ENCODE measurements around the gene KCNMA1.
A peak's percentile ranks its signal among the peaks of the same experiment; 100 is the strongest.

KCNMA1 gene

GRCh38 chr10:77500754-77501151 lies 136.9 kb downstream of the KCNMA1 start:
- H3K4me3 ChIP-seq (ENCODE audit: low read length): no peak overlapping the region

GRCh38 chr10:77498829-77499228 lies 138.8 kb downstream of the KCNMA1 start:
- DNase-seq (ENCODE audit: low read depth): no peak
- H3K4me3 ChIP-seq (ENCODE audit: low read length): no peak overlapping the region
- TF ChIP-seq CTCF (conservative IDR thresholded peaks at IDR 0.05; ENCODE audit: low read depth, low read length): no peak

More at GRCh38 chr10:77500754-77501151, 136.9 kb downstream of the KCNMA1 start:
- TF ChIP-seq CTCF (conservative IDR thresholded peaks at IDR 0.05; ENCODE audit: low read depth, low read length): no peak
- DNase-seq (ENCODE audit: low read depth): no peak

GRCh38 chr10:77498210-77498609 lies 139.4 kb downstream of the KCNMA1 start:
- no peak for DNase-seq (ENCODE audit: low read depth)
- no peak for TF ChIP-seq CTCF (conservative IDR thresholded peaks at IDR 0.05; ENCODE audit: low read depth, low read length)
- H3K4me3 ChIP-seq (ENCODE audit: low read length): no peak overlapping the region

- TF ChIP-seq CTCF (conservative IDR thresholded peaks at IDR 0.05; ENCODE audit: low read depth, low read length): no peak
- H3K4me3 ChIP-seq (ENCODE audit: low read length): no peak overlapping the region
- no peak for DNase-seq (ENCODE audit: low read depth)
Measured at GRCh38 chr10:77497748-77498147, 139.9 kb downstream of the KCNMA1 start.

- no peak overlapping the region for H3K4me3 ChIP-seq (ENCODE audit: low read length)
- no peak for TF ChIP-seq CTCF (conservative IDR thresholded peaks at IDR 0.05; ENCODE audit: low read depth, low read length)
- DNase-seq (ENCODE audit: low read depth): no peak
Measured at GRCh38 chr10:77496941-77497420, 140.6 kb downstream of the KCNMA1 start.

GRCh38 chr10:77494756-77495541 lies 142.7 kb downstream of the KCNMA1 start:
- no peak for TF ChIP-seq CTCF (conservative IDR thresholded peaks at IDR 0.05; ENCODE audit: low read depth, low read length)
- DNase-seq (ENCODE audit: low read depth): no peak

GRCh38 chr10:77494327-77494726 lies 143.3 kb downstream of the KCNMA1 start:
- no peak for DNase-seq (ENCODE audit: low read depth)
- TF ChIP-seq CTCF (conservative IDR thresholded peaks at IDR 0.05; ENCODE audit: low read depth, low read length): peak; percentile 62
- H3K4me3 ChIP-seq (ENCODE audit: low read length): no peak overlapping the region

More at GRCh38 chr10:77494756-77495541, 142.7 kb downstream of the KCNMA1 start:
- H3K4me3 ChIP-seq (ENCODE audit: low read length): no peak overlapping the region

Measured in retinal pigment epithelial cell (primary cell).